SU-DHL-6 (cell line): ENCODE data around the gene SREBF2.

Experiments used
- H2AFZ ChIP-seq: fragments of 200-600 bp; sonication (generic); 2 replicates; pipeline ENCODE4 v1.6.1; 2014; ENCODE audit warnings: low read depth, mild to moderate bottlenecking, moderate library complexity, mixed read lengths, antibody characterized with exemption, low read length; ENCODE audit not compliant: severe bottlenecking
- H3F3A ChIP-seq: fragments of 200-600 bp; shearing (Covaris generic); 2 replicates; pipeline ENCODE4 v1.6.0; 2016; ENCODE audit warnings: antibody characterized with exemption, mild to moderate bottlenecking; ENCODE audit not compliant: insufficient read depth
- H3K27ac ChIP-seq: fragments of 200-600 bp; sonication (generic); 2 replicates; pipeline ENCODE4 v1.5.1; 2016; ENCODE audit warnings: low read depth, mild to moderate bottlenecking, low read length, moderate library complexity, mixed read lengths
- H3K27me3 ChIP-seq: fragments of 200-600 bp; sonication (generic), shearing (Covaris generic); 2 replicates; pipeline ENCODE4 v1.6.0; 2014; ENCODE audit warnings: mild to moderate bottlenecking, low read length
- H3K36me3 ChIP-seq: fragments of 200-600 bp; sonication (generic); 2 replicates; pipeline ENCODE4 v1.6.1; 2014; ENCODE audit warnings: mild to moderate bottlenecking, low read length, mixed read lengths
- H3K4me2 ChIP-seq: fragments of 300-600, 200-600 bp; shearing (Covaris generic), sonication (generic); 2 replicates; pipeline ENCODE4 v1.6.0; 2014; ENCODE audit warnings: low read length, low read depth, mild to moderate bottlenecking; ENCODE audit not compliant: poor library complexity, severe bottlenecking
- H3K4me3 ChIP-seq: fragments of 200-600 bp; sonication (generic); 2 replicates; pipeline ENCODE4 v1.5.1; 2014; ENCODE audit warnings: antibody characterized with exemption, low read length, mild to moderate bottlenecking, mixed read lengths; ENCODE audit not compliant: insufficient read depth, poor library complexity, severe bottlenecking
- H3K79me2 ChIP-seq: fragments of 200-600 bp; sonication (generic); 2 replicates; pipeline ENCODE4 v1.6.1; 2014; ENCODE audit warnings: mild to moderate bottlenecking, low read length, moderate library complexity; ENCODE audit not compliant: insufficient read depth
- H3K9ac ChIP-seq: fragments of 200-600 bp; sonication (generic); 2 replicates; pipeline ENCODE4 v1.7.0; 2014; ENCODE audit warnings: mild to moderate bottlenecking, low read length
- H3K9me2 ChIP-seq: fragments of 200-600 bp; sonication (generic); replicated peaks from 2 replicates; pipeline ENCODE4 v1.6.1; 2014; ENCODE audit warnings: low read length; ENCODE audit not compliant: insufficient read depth
- H3K9me3 ChIP-seq: fragments of 200-600 bp; sonication (generic); 2 replicates; pipeline ENCODE4 v1.6.1; 2014; ENCODE audit warnings: low read length, mixed read lengths; ENCODE audit not compliant: insufficient read depth
- H4K20me1 ChIP-seq: fragments of 200-600 bp; sonication (generic); 2 replicates; pipeline ENCODE4 v1.6.1; 2014; ENCODE audit warnings: low read depth, mild to moderate bottlenecking, antibody characterized with exemption, low read length, moderate library complexity, mixed read lengths
- CTCF ChIP-seq: fragments of 200-600 bp; sonication (generic); IDR thresholded peaks from one replicate; pipeline ENCODE4 v1.5.1; 2017; ENCODE audit warnings: antibody characterized with exemption, mild to moderate bottlenecking, low read length, moderate library complexity; ENCODE audit not compliant: insufficient read depth, poor library complexity, severe bottlenecking
- EZH2phosphoT487 ChIP-seq: fragments of 200-600 bp; sonication (generic), shearing (Covaris generic); conservative IDR thresholded peaks from 2 replicates; pipeline ENCODE4 v1.6.1; 2018; ENCODE audit warnings: mild to moderate bottlenecking, antibody characterized with exemption, low read length, moderate library complexity, mixed read lengths

The SREBF2 gene

DNA sequence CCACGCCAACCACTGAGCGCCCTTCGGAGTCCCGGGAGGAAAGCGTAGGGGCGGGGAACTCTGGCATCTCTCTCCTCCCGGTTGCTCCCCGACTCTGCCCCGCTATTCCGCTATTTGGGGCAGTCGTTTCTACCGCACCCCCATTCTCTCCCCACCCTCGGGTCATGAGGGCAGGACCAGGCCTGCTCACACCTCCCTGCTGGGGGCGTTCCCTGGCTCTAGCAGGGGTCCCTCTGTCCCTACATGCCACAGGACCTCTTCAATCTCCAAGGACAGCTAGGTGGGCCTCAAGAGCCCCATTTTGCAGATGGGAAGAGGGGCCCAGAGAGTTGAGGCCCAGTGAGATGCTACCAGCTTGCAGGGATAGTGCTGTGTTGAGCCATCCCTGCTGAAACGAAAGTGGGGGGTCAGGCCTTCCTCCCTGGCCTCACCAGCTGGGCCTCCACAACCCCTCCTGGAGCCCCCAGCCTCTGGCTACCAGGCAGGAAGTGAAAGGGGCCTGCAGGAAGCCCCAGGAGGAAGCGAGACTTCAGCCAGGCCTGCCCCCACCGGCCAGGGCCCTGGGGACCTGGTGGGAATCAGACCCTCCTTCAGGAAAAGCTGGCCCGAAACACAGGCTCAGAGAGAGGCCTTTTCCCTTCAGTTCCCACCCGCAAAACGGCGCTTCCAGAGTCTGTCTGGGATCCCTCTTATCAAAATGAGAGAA, 87.5 kb downstream of the SREBF2 start:
- Histone ChIP-seq H3K79me2 (peaks cover 20% of the 10 kb centered on the region), H4K20me1 (no peaks in the 10 kb centered on the region), H3K4me2 (peak overlapping the region; percentile 78)

DNA sequence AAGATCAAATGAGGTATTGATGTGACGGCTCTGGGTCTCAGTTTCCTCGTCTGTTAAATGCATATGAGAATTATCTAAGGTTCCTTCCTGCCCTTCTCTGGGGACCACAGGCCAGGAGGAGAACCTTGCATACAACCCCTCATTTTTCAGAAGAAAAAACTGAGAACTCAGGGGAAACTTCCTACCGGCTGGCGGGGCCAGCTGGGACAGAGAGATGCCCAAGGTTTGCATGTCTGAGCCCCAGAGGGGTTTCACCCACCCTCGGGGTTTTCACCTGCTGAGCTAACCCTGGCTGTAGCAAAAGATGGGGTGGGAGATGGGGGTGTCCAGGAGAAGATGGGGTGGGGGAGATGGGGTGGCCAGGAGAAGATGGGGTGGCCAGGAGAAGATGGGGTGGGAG, 89.4 kb downstream of the SREBF2 start:
- Histone ChIP-seq H3K9me2 (no peaks in the 10 kb centered on the region), H3K4me3 (no peak overlapping the region), H3F3A (peaks cover 58% of the 10 kb centered on the region), H2AFZ (no peak overlapping the region), H3K27ac (peak overlapping the region; percentile 94), H3K4me2 (peak overlapping the region; percentile 95), H3K9ac (peak overlapping the region; percentile 8; the same call in 1 of the 2 replicates), H3K36me3 (no peaks in the 10 kb centered on the region; the same call in 1 of the 2 replicates), H4K20me1 (no peaks in the 10 kb centered on the region), H3K27me3 (no peaks in the 10 kb centered on the region), H3K9me3 (no peaks in the 10 kb centered on the region), H3K79me2 (peaks cover 26% of the 10 kb centered on the region)
- TF ChIP-seq EZH2phosphoT487 = no peak
- no peak for TF ChIP-seq CTCF

More for the DNA sequence above, 87.5 kb downstream of the SREBF2 start:
- Histone ChIP-seq H3K36me3 (no peaks in the 10 kb centered on the region; the same call in 1 of the 2 replicates), H3K27ac (peak overlapping the region; percentile 94), H3F3A (peaks cover 59% of the 10 kb centered on the region), H2AFZ (no peak overlapping the region), H3K9me3 (no peaks in the 10 kb centered on the region), H3K27me3 (no peaks in the 10 kb centered on the region), H3K9ac (peak overlapping the region; percentile 60), H3K9me2 (no peaks in the 10 kb centered on the region), H3K4me3 (no peak overlapping the region)
- TF ChIP-seq CTCF (no peak), EZH2phosphoT487 (no peak)

DNA sequence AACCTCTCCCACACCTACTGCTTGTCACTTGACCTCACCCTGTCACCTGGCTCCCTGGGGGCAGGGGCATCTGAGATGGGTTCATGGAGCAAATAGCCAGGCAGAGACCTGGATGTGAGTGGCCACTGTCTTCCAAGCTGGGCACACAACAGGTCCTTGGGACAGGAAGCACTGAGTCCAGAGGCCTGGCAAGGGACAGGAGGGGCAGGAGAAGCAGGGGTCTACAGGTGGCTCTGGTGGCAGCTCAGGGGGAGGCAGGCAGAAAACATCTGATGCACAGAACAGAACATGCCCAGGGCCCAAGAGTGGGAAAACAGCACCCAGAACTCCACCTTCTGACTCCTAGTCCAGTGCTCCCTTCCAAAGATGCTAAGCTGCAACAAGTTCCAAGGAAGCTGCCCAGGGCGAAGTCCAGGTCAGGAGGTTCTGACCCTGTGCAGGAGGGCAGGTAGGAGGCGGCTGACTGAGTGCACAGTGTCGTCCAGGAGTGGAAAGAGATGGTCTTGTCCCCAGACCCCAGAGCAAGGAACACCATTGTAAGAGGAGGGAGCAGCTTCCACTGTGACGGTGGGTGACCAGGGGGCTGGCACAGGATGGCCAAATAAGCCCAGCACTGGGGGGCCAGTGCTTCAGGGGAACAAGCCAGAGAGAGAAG, 90.2 kb downstream of the SREBF2 start:
- no peak overlapping the region for H3K4me3 ChIP-seq
- peak overlapping the region; percentile 94; the same call in 1 of the 2 replicates for H3K9ac ChIP-seq
- H2AFZ ChIP-seq = no peak overlapping the region
- peak overlapping the region; percentile 94 for H3K27ac ChIP-seq
- peaks cover 65% of the 10 kb centered on the region for H3F3A ChIP-seq
- H3K79me2 ChIP-seq = peaks cover 26% of the 10 kb centered on the region
- H3K36me3 ChIP-seq = no peaks in the 10 kb centered on the region; the same call in 1 of the 2 replicates
- H3K27me3 ChIP-seq = no peaks in the 10 kb centered on the region
- H4K20me1 ChIP-seq = no peaks in the 10 kb centered on the region
- TF ChIP-seq CTCF (no peak), EZH2phosphoT487 (no peak)
- no peaks in the 10 kb centered on the region for H3K9me2 ChIP-seq
- no peaks in the 10 kb centered on the region for H3K9me3 ChIP-seq
- H3K4me2 ChIP-seq = peak overlapping the region; percentile 95
